OCI-LY1 (cell line): ENCODE measurements around the gene DPYSL3.

Source experiments
- H2AFZ ChIP-seq: fragments of 200-600 bp; sonication (generic), shearing (Covaris generic); 2 replicates; pipeline ENCODE4 v1.6.0; 2014; ENCODE audit warnings: antibody characterized with exemption, mild to moderate bottlenecking, low read length
- H3F3A ChIP-seq: fragments of 200-600 bp; sonication (generic), shearing (Covaris generic); 2 replicates; pipeline ENCODE4 v1.6.0; 2014; ENCODE audit warnings: mild to moderate bottlenecking, antibody characterized with exemption, low read length, moderate library complexity; ENCODE audit not compliant: insufficient read depth
- H3K27ac ChIP-seq: fragments of 200-600 bp; sonication (generic); 2 replicates; pipeline ENCODE4 v1.5.1; 2014; ENCODE audit warnings: low read length, mixed run types, mild to moderate bottlenecking, low read depth; ENCODE audit not compliant: poor library complexity, severe bottlenecking
- H3K27me3 ChIP-seq: fragments of 200-600 bp; sonication (generic); 2 replicates; pipeline ENCODE4 v1.6.0; 2014; ENCODE audit warnings: antibody characterized with exemption, mild to moderate bottlenecking, low read length, moderate library complexity; ENCODE audit not compliant: insufficient read depth
- H3K36me3 ChIP-seq: fragments of 200-600 bp; sonication (generic); 2 replicates; pipeline ENCODE4 v1.6.1; 2014; ENCODE audit warnings: mild to moderate bottlenecking, antibody characterized with exemption, low read length, moderate library complexity, mixed read lengths; ENCODE audit not compliant: insufficient read depth
- H3K4me1 ChIP-seq: fragments of 200-600 bp; sonication (generic); 2 replicates; pipeline ENCODE4 v1.5.1; 2014; ENCODE audit warnings: mild to moderate bottlenecking, low read length, moderate library complexity; ENCODE audit not compliant: insufficient read depth, severe bottlenecking
- H3K4me2 ChIP-seq: fragments of 200-600 bp; sonication (generic), shearing (Covaris generic); 2 replicates; pipeline ENCODE4 v1.6.1; 2014; ENCODE audit warnings: low read length
- H3K4me3 ChIP-seq: fragments of 200-600 bp; sonication (generic); 2 replicates; pipeline ENCODE4 v1.5.1; 2014; ENCODE audit warnings: low read length, low read depth, mild to moderate bottlenecking, mixed read lengths; ENCODE audit not compliant: poor library complexity, severe bottlenecking
- H3K79me2 ChIP-seq: fragments of 200-600 bp; shearing (Covaris generic); 2 replicates; pipeline ENCODE4 v1.6.1; 2016; ENCODE audit warnings: mixed run types, low read length, mixed read lengths; ENCODE audit not compliant: insufficient read depth
- H3K9ac ChIP-seq: fragments of 200-600 bp; sonication (generic), shearing (Covaris generic); 2 replicates; pipeline ENCODE4 v1.6.1; 2014; ENCODE audit warnings: mild to moderate bottlenecking, low read length, mixed read lengths
- H3K9me2 ChIP-seq: fragments of 200-600 bp; sonication (generic), shearing (Covaris generic); 2 replicates; pipeline ENCODE4 v1.6.1; 2014; ENCODE audit warnings: low read depth, mild to moderate bottlenecking, low read length, mixed read lengths
- H3K9me3 ChIP-seq: fragments of 200-600 bp; shearing (Covaris generic); 2 replicates; pipeline ENCODE4 v1.6.1; 2014; ENCODE audit warnings: low read length, mixed read lengths
- H4K20me1 ChIP-seq: fragments of 200-600 bp; sonication (generic), shearing (Covaris generic); 2 replicates; pipeline ENCODE4 v1.6.0; 2016; ENCODE audit warnings: mild to moderate bottlenecking, low read length; ENCODE audit not compliant: insufficient read depth
- CTCF ChIP-seq: fragments of 200-600 bp; sonication (generic), shearing (Covaris generic); IDR thresholded peaks from 2 replicates; pipeline ENCODE4 v1.5.1; 2017; ENCODE audit warnings: mild to moderate bottlenecking, antibody characterized with exemption, low read length, moderate library complexity, mixed read lengths
- EZH2 ChIP-seq: fragments of 200-600 bp; sonication (generic), shearing (Covaris generic); IDR thresholded peaks from 2 replicates; pipeline ENCODE4 v1.8.0; 2017; ENCODE audit warnings: borderline replicate concordance, mixed run types, mild to moderate bottlenecking, antibody characterized with exemption, low read length, moderate library complexity, mixed read lengths

DPYSL3 gene

DNA sequence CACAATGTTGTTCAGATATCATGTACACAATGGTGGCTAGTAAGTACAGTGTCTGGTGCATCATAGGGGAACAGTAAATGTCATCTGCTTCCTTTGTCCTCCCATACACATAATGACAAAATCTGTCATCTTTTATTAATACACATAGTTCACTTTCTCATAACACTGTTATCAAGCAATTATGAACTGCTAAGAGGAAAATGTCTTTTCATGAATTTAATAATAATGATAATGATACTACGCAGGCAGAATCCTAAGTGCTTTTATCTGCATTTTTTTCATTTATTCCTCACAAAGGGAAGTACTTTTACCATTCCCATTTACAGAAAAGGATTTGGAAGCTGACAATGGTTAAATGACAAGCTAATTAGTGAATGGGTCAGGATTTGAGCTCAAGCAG is 35.7 kb downstream of the DPYSL3 start:
- no peak overlapping the region for H3K9ac ChIP-seq
- no peaks in the 10 kb centered on the region for H3K9me3 ChIP-seq
- H3F3A ChIP-seq, result no peaks in the 10 kb centered on the region
- no peak overlapping the region for H3K4me2 ChIP-seq
- H3K4me1 ChIP-seq, result no peaks in the 10 kb centered on the region
- H3K27ac ChIP-seq, result no peak overlapping the region
- no peaks in the 10 kb centered on the region for H3K79me2 ChIP-seq
- H2AFZ ChIP-seq, result no peak overlapping the region
- H3K4me3 ChIP-seq, result no peak overlapping the region
- H3K27me3 ChIP-seq, result no peaks in the 10 kb centered on the region
- no peaks in the 10 kb centered on the region for H3K9me2 ChIP-seq
- H3K36me3 ChIP-seq, result no peaks in the 10 kb centered on the region
- TF ChIP-seq EZH2 (no peak), CTCF (no peak)
- H4K20me1 ChIP-seq, result no peaks in the 10 kb centered on the region

DNA sequence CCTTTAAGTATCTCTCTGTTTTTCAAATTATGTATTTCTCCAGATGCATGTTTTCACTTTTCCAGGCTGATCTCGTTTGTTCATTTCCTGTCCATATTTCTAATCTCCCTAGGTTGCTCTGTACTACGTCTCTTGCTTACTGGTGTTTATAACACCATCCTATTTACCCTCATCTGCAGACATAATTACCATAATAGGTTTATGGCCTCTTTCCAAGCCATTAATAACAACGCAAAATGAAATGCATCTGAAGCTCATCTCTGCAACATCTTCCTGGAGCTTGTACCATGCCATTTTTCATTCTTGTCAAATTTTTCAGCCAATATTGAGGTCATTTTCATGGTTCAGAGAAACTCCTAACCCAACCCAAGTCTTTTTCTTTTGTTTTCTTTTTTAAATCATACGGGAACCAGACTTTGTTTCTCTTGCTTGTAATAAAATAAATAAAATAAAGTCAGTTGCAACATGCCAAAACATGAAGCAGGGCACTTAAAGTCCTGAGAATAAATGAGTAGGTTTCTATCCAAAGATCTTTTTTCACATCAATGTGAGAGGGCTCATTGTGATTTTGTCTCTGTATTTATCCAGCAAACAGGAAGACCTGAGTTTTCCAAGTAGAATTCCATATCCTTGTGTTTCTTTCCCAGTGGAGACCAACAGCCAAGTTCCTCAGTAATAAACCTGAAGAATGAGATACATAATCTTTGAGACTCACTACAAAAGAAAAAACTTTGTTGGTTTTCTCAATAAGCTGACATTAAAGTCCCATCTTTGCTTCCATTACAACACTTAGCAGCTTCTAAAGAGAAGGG is 37.0 kb downstream of the DPYSL3 start:
- H3K9ac ChIP-seq, result no peak overlapping the region
- H3K79me2 ChIP-seq, result no peaks in the 10 kb centered on the region
- H3F3A ChIP-seq, result no peaks in the 10 kb centered on the region
- no peaks in the 10 kb centered on the region for H3K9me2 ChIP-seq
- no peaks in the 10 kb centered on the region for H3K36me3 ChIP-seq
- no peak overlapping the region for H3K4me2 ChIP-seq
- no peak for TF ChIP-seq CTCF
- no peak for TF ChIP-seq EZH2
- no peaks in the 10 kb centered on the region for H3K4me1 ChIP-seq
- no peaks in the 10 kb centered on the region for H4K20me1 ChIP-seq
- H3K4me3 ChIP-seq, result no peak overlapping the region
- H3K27me3 ChIP-seq, result no peaks in the 10 kb centered on the region
- no peak overlapping the region for H2AFZ ChIP-seq
- no peaks in the 10 kb centered on the region for H3K9me3 ChIP-seq
- no peak overlapping the region for H3K27ac ChIP-seq

DNA sequence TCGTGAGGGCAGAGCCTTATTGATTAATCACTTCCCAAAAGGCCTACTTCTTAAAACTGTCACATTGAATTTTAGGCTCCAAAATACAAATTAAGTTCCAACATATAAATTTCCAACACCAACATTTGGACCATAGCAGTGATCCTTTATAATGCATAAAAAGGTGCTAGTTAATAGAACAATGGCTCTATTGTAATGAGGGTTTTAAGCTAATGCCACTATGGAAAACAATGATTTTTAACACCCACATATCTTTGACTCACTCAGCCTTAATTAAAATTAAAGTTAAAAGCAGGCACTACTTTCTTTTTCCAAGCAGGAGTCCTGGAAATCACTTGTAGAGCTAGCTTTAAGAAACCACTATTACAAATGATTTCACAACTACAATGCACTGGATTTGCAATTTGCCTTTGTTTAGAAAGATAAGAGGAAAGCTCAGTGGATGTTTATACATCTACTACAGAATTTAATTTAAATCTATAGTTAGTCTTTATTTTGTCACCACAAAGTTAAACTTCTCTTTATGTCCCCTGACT is 41.8 kb downstream of the DPYSL3 start:
- no peaks in the 10 kb centered on the region for H3K36me3 ChIP-seq
- no peaks in the 10 kb centered on the region for H4K20me1 ChIP-seq
- H3K9ac ChIP-seq, result no peak overlapping the region
- H3F3A ChIP-seq, result no peaks in the 10 kb centered on the region
- no peak overlapping the region for H3K4me2 ChIP-seq
- no peak overlapping the region for H3K27ac ChIP-seq
- no peaks in the 10 kb centered on the region for H3K9me3 ChIP-seq
- TF ChIP-seq EZH2 (no peak), CTCF (no peak)
- no peaks in the 10 kb centered on the region for H3K27me3 ChIP-seq
- no peaks in the 10 kb centered on the region for H3K9me2 ChIP-seq
- H3K79me2 ChIP-seq, result no peaks in the 10 kb centered on the region
- H3K4me1 ChIP-seq, result no peaks in the 10 kb centered on the region
- H2AFZ ChIP-seq, result no peak overlapping the region
- H3K4me3 ChIP-seq, result no peak overlapping the region
